B cell (primary cell): ENCODE results near the gene FFAR3.

Source experiments
- EZH2 ChIP-seq: IDR thresholded peaks from 2 replicates; pipeline ENCODE4 v1.6.1; 2012; ENCODE audit warnings: borderline replicate concordance, low read depth, mild to moderate bottlenecking, moderate library complexity, low read length; ENCODE audit not compliant: insufficient read depth, poor library complexity, severe bottlenecking
- TF ChIP-seq, protein P1 (sequence below): fragments of 200-600 bp; IDR thresholded peaks from one replicate; pipeline ENCODE4 v1.8.0; 2022; ENCODE audit warnings: antibody characterized with exemption, mild to moderate bottlenecking

DNA sequence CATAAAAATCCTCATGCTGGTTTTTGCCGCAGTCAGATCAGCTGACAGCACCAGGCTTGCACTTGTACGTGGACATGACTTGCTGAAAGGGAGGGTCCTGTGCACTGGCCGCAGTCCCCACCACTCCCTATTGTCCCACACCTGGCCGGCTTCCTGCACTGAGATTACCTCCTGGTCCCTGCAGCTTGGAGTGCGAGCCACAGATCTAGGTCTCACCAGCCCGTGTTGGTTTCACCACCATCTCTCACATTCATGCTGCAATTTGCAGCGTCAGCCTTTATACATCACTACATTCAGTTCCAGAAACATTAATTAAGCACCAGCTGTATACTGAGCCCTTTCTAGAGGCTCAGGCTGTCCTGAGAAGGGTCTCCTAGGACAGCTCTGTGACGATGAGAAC lies 44.2 kb upstream of the FFAR3 start:
- TF ChIP-seq EZH2 = no peak
- TF ChIP-seq, protein P1, sequence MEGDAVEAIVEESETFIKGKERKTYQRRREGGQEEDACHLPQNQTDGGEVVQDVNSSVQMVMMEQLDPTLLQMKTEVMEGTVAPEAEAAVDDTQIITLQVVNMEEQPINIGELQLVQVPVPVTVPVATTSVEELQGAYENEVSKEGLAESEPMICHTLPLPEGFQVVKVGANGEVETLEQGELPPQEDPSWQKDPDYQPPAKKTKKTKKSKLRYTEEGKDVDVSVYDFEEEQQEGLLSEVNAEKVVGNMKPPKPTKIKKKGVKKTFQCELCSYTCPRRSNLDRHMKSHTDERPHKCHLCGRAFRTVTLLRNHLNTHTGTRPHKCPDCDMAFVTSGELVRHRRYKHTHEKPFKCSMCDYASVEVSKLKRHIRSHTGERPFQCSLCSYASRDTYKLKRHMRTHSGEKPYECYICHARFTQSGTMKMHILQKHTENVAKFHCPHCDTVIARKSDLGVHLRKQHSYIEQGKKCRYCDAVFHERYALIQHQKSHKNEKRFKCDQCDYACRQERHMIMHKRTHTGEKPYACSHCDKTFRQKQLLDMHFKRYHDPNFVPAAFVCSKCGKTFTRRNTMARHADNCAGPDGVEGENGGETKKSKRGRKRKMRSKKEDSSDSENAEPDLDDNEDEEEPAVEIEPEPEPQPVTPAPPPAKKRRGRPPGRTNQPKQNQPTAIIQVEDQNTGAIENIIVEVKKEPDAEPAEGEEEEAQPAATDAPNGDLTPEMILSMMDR = no peak
